RWPE2 (cell line): ENCODE results near the gene CIPC.
A peak's percentile ranks its signal among the peaks of the same experiment; 100 is the strongest.

Source experiments
- ATAC-seq: fragments of 200-7000 bp; cut with Tn5 transposase; 3 replicates; pipeline ENCODE4 v1.9.1; 2021; ENCODE audit warnings: low read depth
- DNase-seq: peaks from one replicate; pipeline ENCODE4 v3.0.0-alpha.2; 2020; ENCODE audit warnings: low spot score
- H3K27ac ChIP-seq: fragments of 450-650 bp; 2 replicates; pipeline ENCODE4 v1.5.1; 2017; ENCODE audit warnings: mild to moderate bottlenecking; ENCODE audit not compliant: poor library complexity, severe bottlenecking
- H3K27me3 ChIP-seq: fragments of 250-450 bp; sonication (Bioruptor Pico); 2 replicates; pipeline ENCODE4 v1.5.1; 2021; ENCODE audit warnings: mild to moderate bottlenecking, moderate library complexity; ENCODE audit not compliant: insufficient read depth, poor library complexity, severe bottlenecking
- H3K36me3 ChIP-seq: fragments of 250-450 bp; sonication (Bioruptor Pico); 2 replicates; pipeline ENCODE4 v1.5.1; 2020; ENCODE audit warnings: low read depth, mild to moderate bottlenecking, moderate library complexity
- H3K4me1 ChIP-seq: fragments of 250-450 bp; sonication (Bioruptor Pico); 2 replicates; pipeline ENCODE4 v1.5.1; 2021; ENCODE audit warnings: mild to moderate bottlenecking, moderate library complexity; ENCODE audit not compliant: insufficient read depth, poor library complexity, severe bottlenecking
- H3K4me3 ChIP-seq: fragments of 250-450 bp; sonication (Bioruptor Pico); 2 replicates; pipeline ENCODE4 v1.5.1; 2021; ENCODE audit warnings: mild to moderate bottlenecking, moderate library complexity; ENCODE audit not compliant: severe bottlenecking
- H3K9me3 ChIP-seq: fragments of 250-450 bp; sonication (Bioruptor Pico); 2 replicates; pipeline ENCODE4 v1.5.1; 2021; ENCODE audit warnings: mild to moderate bottlenecking, moderate library complexity; ENCODE audit not compliant: severe bottlenecking
- CTCF ChIP-seq: fragments of 450-650 bp; IDR thresholded peaks from one replicate; pipeline ENCODE4 v1.5.1; 2017; ENCODE audit warnings: mild to moderate bottlenecking, moderate library complexity; ENCODE audit not compliant: poor library complexity, severe bottlenecking

The CIPC gene

GRCh38 chr14:77123381-77124325 is 25.6 kb downstream of the CIPC start:
- Histone ChIP-seq H3K27ac (peak overlapping the region; percentile 3), H3K4me3 (no peak overlapping the region), H3K36me3 (no peaks in the 10 kb centered on the region), H3K4me1 (peaks cover 18% of the 10 kb centered on the region), H3K27me3 (peaks cover 14% of the 10 kb centered on the region), H3K9me3 (no peaks in the 10 kb centered on the region)
- TF ChIP-seq CTCF, result no peak
- peak; percentile 91 for DNase-seq
- peak; percentile 97 for ATAC-seq

DNA sequence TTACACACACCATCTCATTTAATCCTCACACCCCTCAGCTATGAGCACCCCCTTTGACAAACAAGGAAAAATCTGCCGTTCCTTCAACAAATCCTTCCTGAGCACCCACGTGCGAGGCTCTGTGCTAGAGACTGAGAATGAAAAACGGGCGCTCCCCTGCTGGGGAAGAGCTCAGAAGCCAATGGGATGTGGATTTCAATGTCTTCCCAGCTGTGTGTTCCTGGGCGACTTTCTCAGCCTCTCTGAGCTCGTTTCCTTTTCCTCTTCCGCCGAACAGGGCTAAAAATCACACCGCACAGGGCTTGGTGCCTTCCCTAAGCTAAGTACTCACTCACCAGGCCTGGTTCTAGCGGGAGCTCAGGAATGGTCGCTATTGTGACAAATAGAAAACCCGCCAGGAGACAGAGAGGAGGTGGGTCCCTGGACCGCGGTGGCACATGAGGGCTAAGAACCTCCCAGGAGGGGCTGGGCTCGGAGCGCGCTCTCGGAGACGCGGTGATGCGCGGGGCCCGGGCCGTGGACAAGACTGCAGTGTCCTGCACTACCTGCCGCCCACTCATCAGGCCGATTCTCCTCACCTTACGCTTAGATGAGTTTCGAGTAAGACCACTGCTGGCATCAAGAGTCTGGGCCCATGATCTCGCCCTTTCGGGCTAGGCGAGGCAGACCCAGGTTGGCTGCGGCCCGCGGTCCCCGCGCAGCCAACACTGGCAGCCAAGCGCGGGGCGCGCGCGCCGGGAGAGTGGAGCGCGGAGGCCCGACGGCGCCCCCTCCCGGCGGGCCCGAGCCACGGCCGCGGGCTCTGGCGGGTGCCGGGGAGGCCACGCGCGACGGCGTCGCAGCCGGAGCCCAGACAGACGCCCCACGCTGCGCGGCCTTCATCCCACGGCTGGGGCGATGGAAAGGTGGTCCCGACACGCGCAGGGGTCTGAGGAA is 26.6 kb downstream of the CIPC start:
- peak; percentile 72 for TF ChIP-seq CTCF
- Histone ChIP-seq H3K36me3 (no peaks in the 10 kb centered on the region), H3K9me3 (no peaks in the 10 kb centered on the region), H3K4me3 (no peak overlapping the region), H3K4me1 (peaks cover 18% of the 10 kb centered on the region), H3K27me3 (peaks cover 14% of the 10 kb centered on the region), H3K27ac (no peak overlapping the region)
- DNase-seq (no peak), ATAC-seq (no peak)

- no peak overlapping the region for H3K27ac ChIP-seq
- no peaks in the 10 kb centered on the region for H3K36me3 ChIP-seq
- peaks cover 18% of the 10 kb centered on the region for H3K4me1 ChIP-seq
- H3K9me3 ChIP-seq, result no peaks in the 10 kb centered on the region
- peak; percentile 38 for TF ChIP-seq CTCF
- ATAC-seq (no peak), DNase-seq (no peak)
- H3K4me3 ChIP-seq, result no peak overlapping the region
- peaks cover 14% of the 10 kb centered on the region for H3K27me3 ChIP-seq
These were observed 27.3 kb downstream of the CIPC start for GRCh38 chr14:77125281-77125801.

GRCh38 chr14:77125823-77126325 is 27.8 kb downstream of the CIPC start:
- Histone ChIP-seq H3K36me3 (no peaks in the 10 kb centered on the region), H3K4me1 (peaks cover 18% of the 10 kb centered on the region), H3K27me3 (peaks cover 14% of the 10 kb centered on the region), H3K9me3 (no peaks in the 10 kb centered on the region), H3K4me3 (no peak overlapping the region), H3K27ac (no peak overlapping the region)
- TF ChIP-seq CTCF, result no peak
- ATAC-seq (no peak), DNase-seq (no peak)
